Cardiac muscle cell (in vitro differentiated cells and primary cell): Measurements from ENCODE around the gene METTL17. TPM values are rescaled to one million over a fixed set of nuclear protein-coding genes. Genes with fewer than 3 reads are reported as not detected.
A peak's percentile ranks its signal among the peaks of the same experiment; 100 is the strongest.

ENCODE experiments used
- DNase-seq, 2 donors: peaks; one replicate each; pipeline versions ENCODE4 v3.0.0 to v3.0.0-alpha.2; 2010 to 2017; ENCODE audit warnings: low read depth in 1 of 2, low spot score in 1 of 2
- H3K27ac ChIP-seq: fragments of 200-600 bp; sonication (generic); 2 replicates; pipeline ENCODE4 v1.5.1; 2016
- H3K27me3 ChIP-seq: fragments of 200-600 bp; sonication (generic); 2 replicates; pipeline ENCODE4 v1.6.0; 2016; ENCODE audit warnings: control low read depth
- H3K36me3 ChIP-seq: fragments of 200-600 bp; sonication (generic); 2 replicates; pipeline ENCODE4 v1.5.1; 2016; ENCODE audit warnings: control low read depth
- H3K4me1 ChIP-seq: fragments of 200-600 bp; sonication (generic); 2 replicates; pipeline ENCODE4 v1.8.1; 2017; ENCODE audit warnings: low read depth, mild to moderate bottlenecking, mixed run types
- H3K4me3 ChIP-seq: fragments of 200-600 bp; sonication (generic); 2 replicates; pipeline ENCODE4 v1.5.1; 2016; ENCODE audit warnings: mild to moderate bottlenecking
- H3K9me3 ChIP-seq: fragments of 200-600 bp; sonication (generic); 2 replicates; pipeline ENCODE4 v1.5.1; 2017; ENCODE audit warnings: low read depth, mild to moderate bottlenecking, control low read depth
- CTCF ChIP-seq: IDR thresholded peaks from 2 replicates; pipeline ENCODE4 v1.5.1; 2012; ENCODE audit warnings: low read depth, mild to moderate bottlenecking, low read length
- polyA plus RNA-seq: library from polyadenylated mRNA; unstranded; fragments of >200 nt; fragmentation: Nextera tagmentation; extraction: Ambion mirVana; gene quantifications from 2 replicates; pipeline ENCODE4 v1.2.1, GENCODE V29; 2016
- total RNA-seq: library from RNA; depleted of rRNA; stranded (reverse); fragments of >200 nt; gene quantifications from 2 replicates; pipeline ENCODE4 v1.2.3, GENCODE V29; 2016

Gene METTL17
- total and polyA plus RNA-seq, 2 experiments from 2014 or later: 122 to 152 TPM

- no peaks in the 10 kb centered on the region for H3K36me3 ChIP-seq
- H3K27ac ChIP-seq: no peak overlapping the region
- no peaks in the 10 kb centered on the region for H3K9me3 ChIP-seq
- H3K4me3 ChIP-seq: no peak overlapping the region
- TF ChIP-seq CTCF: no peak
- H3K4me1 ChIP-seq: peaks cover 3% of the 10 kb centered on the region
- no peak for DNase-seq
- no peaks in the 10 kb centered on the region for H3K27me3 ChIP-seq
Measured at GRCh38 chr14:21033133-21033698, 43.4 kb downstream of the METTL17 start.

GRCh38 chr14:21034707-21035106, 44.9 kb downstream of the METTL17 start, which contains the start of gene RNASE13:
RNASE13 (minus strand) TSS chr14:21034807; CDS start chr14:21034288, 519 bp downstream.
- H3K4me1 ChIP-seq: peaks cover 18% of the 10 kb centered on the region
- H3K4me3 ChIP-seq: no peak within 1 kb of the TSS
- no peaks in the 10 kb centered on the region for H3K36me3 ChIP-seq
- TF ChIP-seq CTCF: no peak
- no peaks in the 10 kb centered on the region for H3K27me3 ChIP-seq
- no peak within 1 kb of the TSS for H3K27ac ChIP-seq
- H3K9me3 ChIP-seq: no peaks in the 10 kb centered on the region
- no peak for DNase-seq

- no peak overlapping the region for H3K27ac ChIP-seq
- no peak overlapping the region for H3K4me3 ChIP-seq
- no peak for DNase-seq
- H3K9me3 ChIP-seq: no peaks in the 10 kb centered on the region
- H3K4me1 ChIP-seq: peaks cover 20% of the 10 kb centered on the region
- no peak for TF ChIP-seq CTCF
- H3K27me3 ChIP-seq: no peaks in the 10 kb centered on the region
- H3K36me3 ChIP-seq: no peaks in the 10 kb centered on the region
Measured at GRCh38 chr14:21036751-21037150, 47.0 kb downstream of the METTL17 start.

GRCh38 chr14:21037156-21037555, 47.4 kb downstream of the METTL17 start:
- TF ChIP-seq CTCF: no peak
- Histone ChIP-seq H3K27me3 (no peaks in the 10 kb centered on the region), H3K9me3 (no peaks in the 10 kb centered on the region), H3K4me3 (no peak overlapping the region), H3K4me1 (peaks cover 20% of the 10 kb centered on the region), H3K36me3 (no peaks in the 10 kb centered on the region), H3K27ac (no peak overlapping the region)
- DNase-seq: no peak

GRCh38 chr14:21038441-21039422, 49.0 kb downstream of the METTL17 start:
- H3K27ac ChIP-seq: peak overlapping the region; percentile 80
- no peak for TF ChIP-seq CTCF
- peaks cover 20% of the 10 kb centered on the region for H3K4me1 ChIP-seq
- no peaks in the 10 kb centered on the region for H3K36me3 ChIP-seq
- H3K4me3 ChIP-seq: no peak overlapping the region
- H3K27me3 ChIP-seq: no peaks in the 10 kb centered on the region
- H3K9me3 ChIP-seq: no peaks in the 10 kb centered on the region
- peak; percentile 65 to 94 for DNase-seq
